CD4-positive, alpha-beta T cell treated with Interleukin-15 for 1 hour (primary cell): ENCODE measurements around the gene GEMIN8.

Experiments
- DNase-seq: peaks from one replicate; pipeline ENCODE4 v3.0.0-alpha.2; 2020

GEMIN8 gene, protein sequence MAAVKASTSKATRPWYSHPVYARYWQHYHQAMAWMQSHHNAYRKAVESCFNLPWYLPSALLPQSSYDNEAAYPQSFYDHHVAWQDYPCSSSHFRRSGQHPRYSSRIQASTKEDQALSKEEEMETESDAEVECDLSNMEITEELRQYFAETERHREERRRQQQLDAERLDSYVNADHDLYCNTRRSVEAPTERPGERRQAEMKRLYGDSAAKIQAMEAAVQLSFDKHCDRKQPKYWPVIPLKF

DNA sequence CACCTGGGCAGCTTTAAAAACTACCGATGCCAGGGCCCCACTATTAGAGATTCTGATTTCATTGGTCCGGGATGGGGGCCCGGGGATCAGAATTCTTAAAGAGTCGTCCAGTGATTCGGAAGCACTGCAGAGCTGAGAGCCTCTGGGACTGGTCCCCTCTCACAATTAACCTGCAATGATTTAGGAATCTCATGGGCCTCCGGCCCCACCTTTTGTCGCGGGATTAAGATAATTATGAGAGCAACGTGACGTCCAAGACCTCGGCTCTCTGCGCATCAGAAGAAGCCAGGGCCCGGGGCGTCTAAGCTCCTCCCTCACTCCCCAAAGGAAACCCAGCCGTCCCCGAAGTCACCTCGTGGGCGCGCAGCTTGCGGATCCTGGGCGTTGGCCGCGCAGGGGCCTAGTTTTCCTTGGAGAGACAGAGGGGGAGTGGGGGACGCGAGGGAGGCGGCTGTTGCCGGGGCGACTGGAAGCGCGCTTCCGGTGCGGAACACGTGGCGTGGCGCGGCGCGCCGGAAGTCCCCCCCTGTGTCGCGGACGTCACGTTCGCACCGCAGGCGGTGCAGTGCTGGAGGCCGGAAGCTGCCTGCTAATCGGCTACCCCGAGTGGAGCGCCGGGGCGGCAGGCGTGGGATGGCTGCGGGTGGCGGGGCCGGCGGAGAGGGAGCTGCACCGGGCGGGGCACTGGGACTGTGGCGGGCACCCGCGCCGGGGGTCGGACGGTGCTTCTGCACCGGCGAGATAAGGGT is at the start of gene GEMIN8:
Gene GEMIN8, minus strand, starts transcription at position 468 of the 749 bp plus-strand sequence. CDS start 8,414 bp downstream, outside the sequence.
- DNase-seq, result peak; percentile 91

DNA sequence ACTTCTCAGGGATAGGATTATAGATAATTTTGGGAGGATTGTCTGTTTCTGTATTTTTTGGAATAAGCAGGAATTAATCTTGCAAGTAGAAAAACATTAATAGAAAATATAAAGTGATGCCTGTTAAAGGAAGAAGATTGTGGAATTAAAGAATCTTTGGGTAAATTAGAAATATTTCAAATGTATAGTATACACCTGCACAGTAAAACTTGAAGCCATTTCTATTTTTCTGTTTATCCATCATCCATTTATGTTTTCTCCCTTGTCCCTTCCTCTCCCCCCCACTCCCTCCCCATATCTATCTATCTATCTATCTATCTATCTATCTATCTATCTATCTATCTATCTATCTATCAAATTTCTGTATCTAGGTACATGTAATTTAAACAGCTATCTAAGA is 46.9 kb upstream of the GEMIN8 start:
- no peak for DNase-seq

- no peak for DNase-seq
Observed at GRCh38 chrX:14073556-14073955, 43.9 kb upstream of the GEMIN8 start.

DNA sequence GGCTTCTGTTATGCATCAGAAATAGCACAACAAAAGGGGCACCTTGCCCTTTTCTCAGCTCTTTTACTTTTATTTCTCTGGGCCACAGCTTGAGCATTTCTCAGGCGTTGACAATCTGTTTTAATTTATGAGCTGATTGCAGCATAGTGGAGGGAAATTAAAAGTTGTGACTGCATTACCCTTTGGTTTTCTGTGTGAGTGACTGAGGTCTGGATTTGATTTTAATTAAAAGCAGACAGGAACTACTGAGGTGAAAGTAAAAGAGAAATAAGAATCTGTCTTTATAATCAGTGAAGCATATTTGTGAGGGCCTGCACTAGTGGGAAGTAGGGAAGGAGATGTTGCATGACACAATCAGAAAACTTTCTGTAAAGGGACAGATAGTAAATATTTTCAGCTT is 43.4 kb upstream of the GEMIN8 start:
- DNase-seq, result no peak

DNA sequence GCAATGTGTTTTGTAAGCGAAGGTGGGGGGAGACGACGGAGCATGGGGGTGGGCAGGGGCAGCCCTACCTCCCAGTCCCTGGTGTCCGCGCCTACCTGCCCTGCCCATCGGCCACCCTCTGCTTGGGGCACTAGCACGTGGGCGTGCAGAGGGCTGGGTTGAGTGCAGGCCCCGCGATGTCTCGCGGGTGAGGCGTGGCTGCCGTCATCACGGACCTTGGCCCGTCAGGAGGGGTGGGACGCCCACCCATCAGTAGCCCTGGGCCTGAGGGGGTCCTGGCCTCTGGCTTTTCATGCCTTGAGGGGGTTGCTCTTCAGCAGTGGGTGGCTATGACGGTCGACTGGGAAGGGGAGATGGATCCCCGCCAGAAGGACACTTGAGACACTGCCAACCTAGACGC is 36.1 kb upstream of the GEMIN8 start:
- DNase-seq, result peak; percentile 17

DNA sequence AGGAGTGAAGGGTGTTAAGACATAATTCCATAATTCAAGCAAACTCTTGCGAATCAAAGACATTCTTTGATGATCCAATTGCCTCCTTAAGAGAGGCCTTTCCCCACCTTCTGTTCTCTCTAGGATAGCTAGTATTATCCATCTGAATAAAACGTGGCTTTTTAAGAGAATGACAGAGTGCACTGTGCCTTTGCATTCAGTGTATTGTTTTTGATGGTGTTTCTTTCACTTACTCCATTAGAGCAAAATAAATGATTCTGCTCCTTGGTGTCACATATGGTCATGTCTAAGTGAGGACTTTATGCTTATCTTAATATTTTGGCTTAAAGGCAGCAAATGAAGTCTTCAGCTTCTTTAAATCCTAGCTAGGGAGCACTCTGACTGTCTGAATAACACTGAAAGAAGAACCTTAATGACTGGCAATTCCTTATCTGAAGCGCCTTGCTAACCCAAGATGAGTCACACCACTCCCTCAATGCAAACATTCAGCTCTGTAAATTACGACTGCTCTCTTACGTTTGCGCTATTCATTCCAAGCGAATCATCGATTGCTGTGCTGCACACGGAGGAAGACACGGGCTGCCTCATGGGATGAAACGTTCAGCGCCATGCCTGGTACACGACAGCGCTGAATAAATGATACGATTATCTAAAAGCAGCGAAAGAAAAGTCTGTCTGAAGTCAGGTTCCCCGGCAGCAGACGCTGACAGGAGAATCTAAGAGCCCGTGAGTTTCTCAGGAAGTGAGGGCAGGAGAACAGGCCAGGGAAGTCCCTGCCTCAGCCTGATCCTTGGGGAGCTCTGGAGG is 35.1 kb upstream of the GEMIN8 start:
- DNase-seq, result no peak

DNA sequence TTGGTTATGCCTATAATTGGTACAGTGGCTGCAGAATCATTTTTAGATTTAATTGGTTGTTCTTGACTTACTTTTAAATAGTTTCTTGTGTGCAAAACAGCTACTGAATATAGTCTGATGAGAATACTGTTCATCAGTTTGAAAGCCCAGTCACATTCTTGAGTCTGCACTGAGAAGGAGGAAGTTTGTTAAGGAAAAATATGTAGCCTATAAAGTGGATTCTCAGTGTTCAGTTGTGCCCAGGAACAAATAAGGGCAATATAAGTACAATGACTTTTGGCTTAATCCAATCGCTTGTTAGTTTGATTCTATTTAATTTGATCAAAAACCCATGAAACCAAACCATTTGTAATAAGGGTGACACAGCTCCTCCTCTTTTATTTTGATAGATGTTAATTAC is 32.8 kb upstream of the GEMIN8 start:
- DNase-seq, result no peak

GRCh38 chrX:14056206-14056605 is 26.5 kb upstream of the GEMIN8 start:
- DNase-seq, result no peak

- no peak for DNase-seq
Observed at GRCh38 chrX:14051416-14051815, 21.7 kb upstream of the GEMIN8 start.

DNA sequence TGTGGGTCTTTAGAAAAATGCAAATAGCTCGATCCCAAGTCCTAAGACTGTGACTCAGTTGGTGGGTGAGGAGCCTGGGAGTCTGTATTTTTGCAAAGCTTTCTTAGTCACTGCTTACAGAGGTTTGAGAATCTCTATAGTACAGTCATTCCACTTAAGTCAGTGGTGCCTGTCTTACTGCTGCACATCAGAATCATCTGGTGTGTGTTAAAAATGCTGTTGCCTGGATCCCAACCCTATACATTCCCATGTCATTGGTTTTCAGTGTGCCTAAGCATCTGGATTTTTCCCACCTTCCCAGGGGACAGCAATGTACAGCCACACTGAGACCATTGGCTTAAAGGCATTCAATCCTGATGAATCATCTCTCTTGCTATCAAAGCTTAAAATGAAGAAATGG is 21.0 kb upstream of the GEMIN8 start:
- no peak for DNase-seq

DNA sequence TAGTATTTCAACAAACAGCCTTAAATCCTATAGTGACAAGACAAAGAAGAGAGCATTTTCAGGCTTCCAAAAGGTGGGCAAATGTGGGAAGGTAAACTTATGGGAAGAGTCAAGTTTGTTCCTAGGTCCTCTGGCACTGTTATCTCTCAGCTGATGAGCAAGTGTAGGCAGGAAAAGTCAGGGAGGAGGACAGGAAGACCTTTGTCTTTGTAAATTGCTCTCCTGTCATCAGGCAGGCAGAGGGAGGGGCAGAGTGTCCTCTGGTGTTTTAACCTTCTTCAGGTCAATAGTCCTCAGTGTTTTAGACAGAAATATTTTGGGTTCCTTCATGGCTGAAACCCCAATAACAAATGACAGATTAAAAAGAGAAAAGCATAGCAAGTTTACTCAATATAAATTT is 13.5 kb upstream of the GEMIN8 start:
- no peak for DNase-seq

DNA sequence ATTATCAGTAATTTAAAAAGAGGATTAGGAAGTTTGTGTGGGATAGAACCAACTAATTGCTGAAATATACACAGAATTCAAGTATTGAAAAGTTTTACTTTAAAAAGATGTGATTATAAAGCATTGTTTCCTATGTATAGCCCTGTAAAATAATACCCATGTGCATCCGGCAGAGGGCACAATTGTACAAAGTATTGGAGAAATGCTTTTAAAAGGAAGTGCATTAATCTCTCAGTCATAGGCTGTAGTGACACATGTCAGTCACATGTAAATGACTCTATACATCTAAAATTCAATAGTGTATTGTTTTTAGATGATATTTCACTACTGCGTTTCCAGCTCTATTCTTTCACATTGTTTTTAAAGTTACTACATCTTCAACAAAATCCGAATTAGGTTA is 9.7 kb upstream of the GEMIN8 start:
- peak; percentile 60 for DNase-seq

- DNase-seq, result no peak
Observed at GRCh38 chrX:14038375-14039085, 8.8 kb upstream of the GEMIN8 start.

- peak; percentile 52 for DNase-seq
Observed at GRCh38 chrX:14032406-14032805, 2.7 kb upstream of the GEMIN8 start.

- DNase-seq, result no peak
Observed at GRCh38 chrX:14030174-14030530, 460 bp upstream of the GEMIN8 start.

DNA sequence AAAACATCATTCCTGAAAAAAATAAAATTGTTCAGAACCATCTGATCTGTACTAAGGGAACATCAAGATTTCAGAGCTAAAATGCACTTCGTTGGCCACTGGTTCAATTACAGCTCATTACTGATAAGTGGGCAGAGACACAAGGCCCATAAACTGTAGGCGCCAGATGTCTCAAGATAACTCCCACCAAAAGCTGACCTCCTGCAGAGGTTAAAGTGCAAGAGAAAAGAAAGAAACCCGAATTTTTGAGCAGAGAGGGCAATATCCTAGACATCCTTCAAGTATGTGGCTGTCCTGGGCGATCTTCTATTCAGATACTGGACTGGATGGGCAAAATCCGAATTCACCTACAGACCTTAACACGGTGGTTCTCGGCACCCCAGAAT is 660 bp downstream of the GEMIN8 start:
- DNase-seq, result no peak

DNA sequence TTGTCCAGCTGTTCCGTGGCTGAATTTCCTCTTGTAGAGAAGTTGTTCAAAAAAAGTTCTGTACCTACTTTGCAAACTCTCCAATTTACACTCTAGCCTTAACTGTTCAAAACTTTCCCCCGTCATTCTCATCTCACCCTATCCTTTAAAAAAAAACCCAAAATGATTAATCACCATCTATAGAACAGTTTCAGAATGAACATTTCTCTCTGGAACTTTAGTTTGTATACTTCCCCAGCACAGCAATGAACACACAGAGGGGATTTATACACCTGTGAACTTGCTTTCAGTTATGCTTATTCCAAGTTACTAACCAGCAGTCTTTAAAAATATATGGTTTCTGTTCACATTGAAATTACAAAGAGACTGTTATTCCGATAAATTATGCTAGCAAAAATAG is 1.2 kb downstream of the GEMIN8 start:
- DNase-seq, result no peak

GRCh38 chrX:14027511-14028019 is 2.1 kb downstream of the GEMIN8 start:
- no peak for DNase-seq

DNA sequence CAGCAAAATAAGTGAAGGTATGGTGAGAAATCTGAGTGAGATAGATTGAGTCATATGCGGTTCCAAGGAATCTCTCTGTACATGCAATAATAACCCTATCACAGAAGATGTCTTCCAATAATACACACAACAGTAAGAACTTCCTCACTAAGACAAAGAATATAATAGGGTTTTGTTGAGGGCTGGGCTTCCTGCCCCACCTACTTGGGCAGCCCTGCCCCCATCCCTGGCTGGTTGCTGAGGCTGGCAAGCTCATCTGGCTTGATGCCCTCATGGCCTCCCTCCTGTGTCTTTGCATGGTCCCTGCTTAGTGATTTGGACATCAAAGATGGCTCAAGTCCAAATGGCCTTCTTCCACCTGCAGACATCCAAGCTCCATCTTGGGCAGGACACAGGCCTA is 2.7 kb downstream of the GEMIN8 start:
- no peak for DNase-seq

- DNase-seq, result no peak
Observed at GRCh38 chrX:14026121-14026520, 3.6 kb downstream of the GEMIN8 start.

GRCh38 chrX:14022019-14022418 is 7.7 kb downstream of the GEMIN8 start:
- DNase-seq, result no peak

- DNase-seq, result no peak
Observed at GRCh38 chrX:14017399-14017798, 12.3 kb downstream of the GEMIN8 start.

- DNase-seq, result no peak
Observed at GRCh38 chrX:14015941-14016340, 13.8 kb downstream of the GEMIN8 start.
